Activated T-cell treated with anti-CD3 and anti-CD28 coated beads, Interleukin-2, amount 50 U/mL, for 24 hours (primary cell): ENCODE measurements around the gene KRT74.
"Not testable (repeated sequence)": the region's sequence is repeated elsewhere in the genome, so short reads cannot be mapped to it uniquely, and the experiment has no call there.

Experiments
- DNase-seq: peaks from one replicate; pipeline ENCODE4 v3.0.0-alpha.2; 2020
- H3K27ac Mint-ChIP-seq: 2 replicates; pipeline ENCODE4 v1.8.0; 2020; ENCODE audit warnings: mild to moderate bottlenecking, mixed read lengths
- H3K27me3 Mint-ChIP-seq: 2 replicates; pipeline ENCODE4 v1.8.0; 2020; ENCODE audit warnings: mixed read lengths
- H3K36me3 Mint-ChIP-seq: 2 replicates; pipeline ENCODE4 v1.8.0; 2020; ENCODE audit warnings: low read depth, mixed read lengths
- H3K4me1 Mint-ChIP-seq: 2 replicates; pipeline ENCODE4 v1.8.0; 2020; ENCODE audit warnings: low read depth, mixed read lengths
- H3K4me3 Mint-ChIP-seq: 2 replicates; pipeline ENCODE4 v1.8.0; 2020; ENCODE audit warnings: mild to moderate bottlenecking, moderate library complexity, mixed read lengths
- H3K9me3 Mint-ChIP-seq: 2 replicates; pipeline ENCODE4 v1.8.0; 2020; ENCODE audit warnings: mixed read lengths

KRT74 gene

GRCh38 chr12:52608161-52608560, 34.5 kb upstream of the KRT74 start:
- no peak overlapping the region for H3K27ac Mint-ChIP-seq
- peaks cover 90% of the 10 kb centered on the region for H3K4me1 Mint-ChIP-seq
- DNase-seq: no peak
- H3K9me3 Mint-ChIP-seq: no peaks in the 10 kb centered on the region
- no peaks in the 10 kb centered on the region for H3K36me3 Mint-ChIP-seq
- no peak overlapping the region for H3K4me3 Mint-ChIP-seq
- no peaks in the 10 kb centered on the region for H3K27me3 Mint-ChIP-seq

- no peak for DNase-seq
- Mint-ChIP-seq H3K4me1 (peaks cover 90% of the 10 kb centered on the region), H3K36me3 (no peaks in the 10 kb centered on the region), H3K27ac (no peak overlapping the region), H3K27me3 (no peaks in the 10 kb centered on the region), H3K9me3 (no peaks in the 10 kb centered on the region), H3K4me3 (no peak overlapping the region)
Measured at GRCh38 chr12:52607314-52607713, 33.7 kb upstream of the KRT74 start.

GRCh38 chr12:52606581-52607218, 33.1 kb upstream of the KRT74 start:
- no peak overlapping the region for H3K4me3 Mint-ChIP-seq
- no peaks in the 10 kb centered on the region for H3K27me3 Mint-ChIP-seq
- H3K4me1 Mint-ChIP-seq: peaks cover 90% of the 10 kb centered on the region
- no peak for DNase-seq
- no peaks in the 10 kb centered on the region for H3K36me3 Mint-ChIP-seq
- no peaks in the 10 kb centered on the region for H3K9me3 Mint-ChIP-seq
- H3K27ac Mint-ChIP-seq: no peak overlapping the region

GRCh38 chr12:52606096-52606495, 32.5 kb upstream of the KRT74 start:
- no peaks in the 10 kb centered on the region for H3K9me3 Mint-ChIP-seq
- H3K27me3 Mint-ChIP-seq: no peaks in the 10 kb centered on the region
- no peak overlapping the region for H3K4me3 Mint-ChIP-seq
- H3K4me1 Mint-ChIP-seq: peaks cover 86% of the 10 kb centered on the region
- H3K27ac Mint-ChIP-seq: no peak overlapping the region
- no peaks in the 10 kb centered on the region for H3K36me3 Mint-ChIP-seq
- no peak for DNase-seq

GRCh38 chr12:52605542-52605941, 31.9 kb upstream of the KRT74 start:
- Mint-ChIP-seq H3K27me3 (peaks cover 2% of the 10 kb centered on the region), H3K27ac (no peak overlapping the region), H3K36me3 (no peaks in the 10 kb centered on the region), H3K4me3 (no peak overlapping the region), H3K9me3 (no peaks in the 10 kb centered on the region), H3K4me1 (peaks cover 80% of the 10 kb centered on the region)
- no peak for DNase-seq

- Mint-ChIP-seq H3K9me3 (no peaks in the 10 kb centered on the region), H3K4me1 (peaks cover 74% of the 10 kb centered on the region), H3K36me3 (no peaks in the 10 kb centered on the region), H3K4me3 (no peak overlapping the region), H3K27me3 (peaks cover 3% of the 10 kb centered on the region), H3K27ac (no peak overlapping the region)
- DNase-seq: no peak
Measured at GRCh38 chr12:52604859-52605258, 31.2 kb upstream of the KRT74 start.

- no peaks in the 10 kb centered on the region for H3K9me3 Mint-ChIP-seq
- no peak for DNase-seq
- no peak overlapping the region for H3K4me3 Mint-ChIP-seq
- peaks cover 60% of the 10 kb centered on the region for H3K4me1 Mint-ChIP-seq
- H3K36me3 Mint-ChIP-seq: no peaks in the 10 kb centered on the region
- H3K27me3 Mint-ChIP-seq: peaks cover 3% of the 10 kb centered on the region
- H3K27ac Mint-ChIP-seq: no peak overlapping the region
Measured at GRCh38 chr12:52603314-52603713, 29.7 kb upstream of the KRT74 start.

- DNase-seq: no peak
- Mint-ChIP-seq H3K36me3 (no peaks in the 10 kb centered on the region), H3K27ac (no peak overlapping the region), H3K27me3 (peaks cover 3% of the 10 kb centered on the region), H3K4me3 (no peak overlapping the region), H3K9me3 (no peaks in the 10 kb centered on the region), H3K4me1 (peaks cover 53% of the 10 kb centered on the region)
Measured at GRCh38 chr12:52602552-52602951, 28.9 kb upstream of the KRT74 start.

- Mint-ChIP-seq H3K36me3 (no peaks in the 10 kb centered on the region), H3K4me1 (peaks cover 44% of the 10 kb centered on the region), H3K9me3 (no peaks in the 10 kb centered on the region), H3K27me3 (peaks cover 3% of the 10 kb centered on the region), H3K4me3 (no peak overlapping the region), H3K27ac (no peak overlapping the region)
- DNase-seq: no peak
Measured at GRCh38 chr12:52601671-52602070, 28.0 kb upstream of the KRT74 start.

GRCh38 chr12:52600941-52601481, 27.4 kb upstream of the KRT74 start, which contains the start of gene KRT72:
KRT72 (minus strand) TSS chr12:52601463; CDS start chr12:52601452, 11 bp downstream.
- H3K4me3 Mint-ChIP-seq: no peak within 1 kb of the TSS
- no peak for DNase-seq
- H3K4me1 Mint-ChIP-seq: peaks cover 42% of the 10 kb centered on the region
- H3K9me3 Mint-ChIP-seq: no peaks in the 10 kb centered on the region
- H3K27ac Mint-ChIP-seq: no peak within 1 kb of the TSS
- H3K27me3 Mint-ChIP-seq: peaks cover 3% of the 10 kb centered on the region
- no peaks in the 10 kb centered on the region for H3K36me3 Mint-ChIP-seq

GRCh38 chr12:52600475-52600874, 26.8 kb upstream of the KRT74 start:
- Mint-ChIP-seq H3K9me3 (no peaks in the 10 kb centered on the region), H3K4me3 (no peak overlapping the region), H3K4me1 (peaks cover 37% of the 10 kb centered on the region), H3K36me3 (no peaks in the 10 kb centered on the region), H3K27ac (no peak overlapping the region), H3K27me3 (peaks cover 3% of the 10 kb centered on the region)
- no peak for DNase-seq

GRCh38 chr12:52600071-52600470, 26.4 kb upstream of the KRT74 start:
- H3K4me1 Mint-ChIP-seq: peaks cover 34% of the 10 kb centered on the region
- no peak overlapping the region for H3K4me3 Mint-ChIP-seq
- DNase-seq: no peak
- H3K27ac Mint-ChIP-seq: no peak overlapping the region
- no peaks in the 10 kb centered on the region for H3K9me3 Mint-ChIP-seq
- H3K36me3 Mint-ChIP-seq: no peaks in the 10 kb centered on the region
- peaks cover 3% of the 10 kb centered on the region for H3K27me3 Mint-ChIP-seq

GRCh38 chr12:52598966-52599365, 25.3 kb upstream of the KRT74 start:
- peaks cover 3% of the 10 kb centered on the region for H3K27me3 Mint-ChIP-seq
- no peak overlapping the region for H3K27ac Mint-ChIP-seq
- DNase-seq: no peak
- no peak overlapping the region for H3K4me3 Mint-ChIP-seq
- no peaks in the 10 kb centered on the region for H3K36me3 Mint-ChIP-seq
- no peaks in the 10 kb centered on the region for H3K9me3 Mint-ChIP-seq
- H3K4me1 Mint-ChIP-seq: peaks cover 24% of the 10 kb centered on the region

GRCh38 chr12:52594237-52594636, 20.6 kb upstream of the KRT74 start:
- H3K4me1 Mint-ChIP-seq, H3K4me3 Mint-ChIP-seq, H3K27me3 Mint-ChIP-seq, DNase-seq, H3K36me3 Mint-ChIP-seq, H3K27ac Mint-ChIP-seq, H3K9me3 Mint-ChIP-seq: not testable (repeated sequence)

GRCh38 chr12:52591521-52591920, 17.9 kb upstream of the KRT74 start:
- Mint-ChIP-seq H3K9me3 (no peaks in the 10 kb centered on the region), H3K4me1 (peaks cover 13% of the 10 kb centered on the region), H3K27ac (no peak overlapping the region), H3K27me3 (no peaks in the 10 kb centered on the region), H3K4me3 (no peak overlapping the region), H3K36me3 (no peaks in the 10 kb centered on the region)
- no peak for DNase-seq

GRCh38 chr12:52590021-52590420, 16.4 kb upstream of the KRT74 start:
- no peaks in the 10 kb centered on the region for H3K9me3 Mint-ChIP-seq
- DNase-seq: no peak
- H3K27me3 Mint-ChIP-seq: no peaks in the 10 kb centered on the region
- H3K4me3 Mint-ChIP-seq: no peak overlapping the region
- no peaks in the 10 kb centered on the region for H3K36me3 Mint-ChIP-seq
- H3K4me1 Mint-ChIP-seq: peaks cover 28% of the 10 kb centered on the region
- no peak overlapping the region for H3K27ac Mint-ChIP-seq
